GM21447 (cell line): ENCODE results near the gene MOGAT2.
"Not testable (repeated sequence)": the region's sequence is repeated elsewhere in the genome, so short reads cannot be mapped to it uniquely, and the experiment has no call there.

ENCODE experiments used
- ATAC-seq: cut with Tn5 transposase; IDR thresholded peaks from one replicate; pipeline ENCODE4 v1.9.1; 2021; ENCODE audit not compliant: unreplicated experiment

The MOGAT2 gene

DNA sequence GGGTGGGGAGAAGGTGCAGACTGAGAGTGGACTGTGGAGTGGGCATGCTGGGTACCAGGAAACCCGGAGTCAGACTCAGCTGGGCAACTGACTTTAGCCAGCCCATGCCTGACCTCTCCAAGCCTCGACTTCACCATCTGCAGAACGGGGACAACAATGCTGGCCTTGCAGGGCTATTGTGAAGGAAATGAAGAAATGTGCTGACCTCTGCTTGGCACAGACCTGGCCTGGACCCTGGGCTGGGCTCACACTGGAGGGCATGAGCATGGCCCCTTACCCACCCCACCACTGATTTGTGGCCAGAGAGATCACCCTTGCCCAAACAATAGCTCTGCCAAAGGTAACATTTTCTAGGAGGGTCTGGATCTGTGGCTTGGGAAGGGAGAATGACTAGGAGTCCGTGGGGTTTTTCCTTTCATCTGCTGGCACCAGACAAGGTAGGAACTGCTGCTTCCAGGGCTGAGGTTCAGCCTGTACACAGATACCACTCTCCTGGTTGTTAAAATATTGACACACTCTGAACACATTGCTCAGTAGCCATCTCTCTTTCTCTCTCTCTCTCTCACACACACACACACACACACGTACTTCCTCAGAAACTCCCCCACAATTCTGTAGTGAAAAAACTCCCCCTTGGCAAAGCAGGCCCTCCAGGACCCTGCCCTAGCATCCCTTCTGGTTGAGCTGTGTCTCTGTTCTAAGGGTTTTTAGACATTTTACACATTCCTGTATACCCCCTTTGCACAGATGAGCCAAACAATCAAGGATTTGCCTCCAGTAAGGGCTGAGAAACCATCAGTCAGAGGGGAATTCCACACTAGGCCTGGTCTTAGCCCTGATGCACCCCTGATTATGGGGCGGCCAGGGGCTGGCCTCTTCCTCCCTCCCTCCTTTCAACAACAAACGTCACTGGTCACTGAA, 1.0 kb downstream of the MOGAT2 start:
- no peak for ATAC-seq

DNA sequence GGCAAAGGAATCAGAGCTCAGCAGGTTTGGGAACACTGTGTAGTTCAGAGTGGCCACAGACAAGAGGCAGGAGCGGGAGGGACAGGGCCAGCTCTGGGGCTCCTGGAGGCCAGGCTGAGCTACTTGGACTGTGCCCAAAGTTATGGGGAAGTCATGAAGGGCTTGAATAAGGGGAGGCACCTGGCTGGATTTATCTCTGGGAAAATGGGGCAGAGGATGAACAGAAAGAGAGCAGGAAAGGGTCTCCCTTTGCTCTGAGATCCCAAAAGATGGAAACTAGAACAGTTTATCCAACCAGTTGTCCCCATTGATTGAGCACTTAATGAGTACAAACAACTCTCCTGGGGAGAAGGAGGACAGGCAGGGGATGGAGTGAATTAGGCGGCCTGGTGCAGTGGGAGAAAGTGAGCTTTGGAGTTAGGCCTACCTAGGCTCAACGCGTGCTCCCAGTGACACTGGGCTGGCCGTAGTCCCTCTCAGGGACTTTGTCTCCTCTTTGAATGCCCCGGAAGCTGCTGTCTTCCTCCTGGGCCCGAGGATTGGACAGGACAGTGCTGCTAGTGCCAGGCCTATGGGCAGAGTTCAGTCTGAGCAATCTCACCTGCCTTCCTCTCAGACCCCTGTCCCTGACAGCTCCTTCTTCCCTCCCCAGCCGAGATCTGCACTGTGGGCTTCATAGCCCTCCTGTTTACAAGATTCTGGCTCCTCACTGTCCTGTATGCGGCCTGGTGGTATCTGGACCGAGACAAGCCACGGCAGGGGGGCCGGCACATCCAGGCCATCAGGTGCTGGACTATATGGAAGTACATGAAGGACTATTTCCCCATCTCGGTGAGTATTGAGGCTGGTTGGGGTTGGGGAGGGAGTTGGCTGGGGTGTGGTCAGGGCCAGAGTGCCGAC, 2.0 kb downstream of the MOGAT2 start:
- no peak for ATAC-seq

DNA sequence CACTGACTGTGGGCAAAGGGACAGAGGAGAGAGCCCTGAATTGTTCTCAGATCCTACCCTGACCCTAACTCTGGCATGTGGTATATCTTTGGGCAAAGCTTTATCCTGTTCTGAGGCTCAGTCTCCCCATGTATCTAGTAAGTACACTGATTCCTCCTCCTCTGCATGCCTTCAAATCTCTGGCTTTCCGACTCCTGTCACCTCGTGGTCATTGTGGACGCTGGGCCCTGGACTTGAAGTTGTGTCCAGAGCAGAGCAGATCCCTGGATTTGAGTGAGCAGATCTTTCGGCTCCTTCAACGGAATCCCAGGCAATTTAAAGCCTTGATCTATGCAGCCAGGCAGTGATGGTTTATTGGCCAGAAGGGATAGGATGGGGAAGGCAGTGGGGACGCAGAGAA, 3.0 kb downstream of the MOGAT2 start:
- no peak for ATAC-seq

DNA sequence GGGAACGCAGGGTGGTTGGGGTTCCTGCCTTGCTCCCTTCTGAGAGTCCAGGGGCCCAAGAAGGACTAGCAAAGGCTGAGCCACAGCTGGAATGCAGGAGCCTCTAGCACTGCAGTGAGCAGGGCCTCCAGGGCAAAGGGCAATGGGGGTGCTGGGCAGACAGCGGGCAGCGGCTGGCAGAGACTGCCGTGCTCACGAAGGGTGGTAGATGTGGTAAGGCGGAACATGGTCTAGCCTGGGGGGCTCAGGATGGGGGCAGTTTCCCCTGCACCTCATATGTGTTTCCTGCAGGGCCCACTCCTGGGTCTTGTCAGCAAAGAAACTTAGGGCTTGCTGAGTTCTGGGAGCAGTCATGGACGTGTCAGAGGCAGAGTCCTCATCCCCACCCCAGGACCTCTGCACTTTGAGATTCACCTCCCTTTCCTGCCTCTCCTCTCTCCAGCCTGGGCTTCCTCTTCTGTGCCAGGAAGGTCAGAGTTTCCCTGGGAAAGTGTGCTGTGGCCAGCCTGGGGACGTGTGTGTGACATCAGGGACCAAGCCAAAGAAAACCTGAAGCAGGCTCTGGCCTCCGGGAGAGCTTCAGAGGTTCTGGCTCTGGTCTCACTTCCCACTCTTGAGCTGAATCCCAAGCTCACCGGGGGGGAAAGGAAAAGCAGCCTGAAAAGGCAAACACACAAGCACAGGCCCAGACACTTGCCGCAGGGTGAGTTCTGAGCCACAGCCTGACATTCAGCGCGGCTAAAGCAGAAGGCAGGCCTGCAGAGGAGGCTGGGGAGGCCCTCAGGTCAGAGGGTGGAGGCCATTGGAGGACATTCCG, 4.4 kb downstream of the MOGAT2 start:
- no peak for ATAC-seq

DNA sequence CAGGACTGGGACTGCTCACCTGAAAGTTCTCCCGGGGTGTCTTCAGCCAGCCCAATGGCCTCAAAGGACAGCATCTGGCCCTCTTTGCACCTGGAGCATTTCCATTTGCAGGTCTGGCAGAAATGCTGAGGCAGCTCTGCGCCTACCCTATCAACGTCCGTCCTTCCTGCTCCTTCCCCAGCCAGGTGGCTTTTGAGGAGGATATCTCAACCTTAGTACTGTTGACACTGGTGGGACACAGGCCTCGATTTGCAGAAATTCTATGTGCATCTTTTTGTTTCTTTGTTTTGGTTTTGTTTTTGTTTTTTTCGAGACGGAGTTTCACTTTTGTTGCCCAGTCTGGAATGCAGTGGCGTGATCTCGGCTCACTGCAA, 5.0 kb downstream of the MOGAT2 start:
- ATAC-seq: no peak

DNA sequence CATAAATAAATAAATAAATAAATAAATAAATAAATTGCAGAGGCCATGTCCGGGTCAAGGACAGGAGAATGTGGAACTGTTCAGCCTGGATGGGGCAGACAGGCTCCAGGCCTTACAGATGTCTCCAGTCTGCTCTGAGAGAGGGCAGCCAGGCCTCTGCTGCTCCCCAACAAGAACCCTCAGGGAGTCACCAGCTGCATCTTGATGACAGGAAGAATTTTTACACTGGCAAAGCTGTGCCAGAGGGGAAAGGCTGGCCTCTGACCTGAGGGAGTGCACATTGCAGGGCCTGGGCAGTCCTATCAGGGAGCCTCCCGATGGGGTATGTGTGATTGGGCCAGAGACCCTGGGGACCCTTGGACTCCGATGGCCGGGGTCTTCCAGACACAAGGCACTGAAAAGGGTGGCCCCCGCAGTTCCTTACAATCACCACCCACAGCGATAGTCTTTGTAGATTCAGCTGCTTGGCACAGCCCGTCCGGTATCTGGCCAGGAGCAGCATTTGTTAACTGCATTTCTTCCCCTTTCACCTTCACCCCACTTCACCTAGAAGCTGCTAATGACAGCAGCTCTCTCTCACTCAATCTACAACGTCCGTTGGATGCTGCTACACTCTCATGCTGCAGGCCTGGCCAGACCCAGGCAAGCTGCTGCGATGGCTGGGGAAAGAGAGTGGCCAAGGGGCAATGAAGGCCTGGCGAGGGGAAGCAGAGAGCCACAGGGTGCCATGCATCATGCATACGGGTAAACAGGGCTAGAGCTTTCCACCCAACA, 8.1 kb downstream of the MOGAT2 start:
- ATAC-seq: no peak

DNA sequence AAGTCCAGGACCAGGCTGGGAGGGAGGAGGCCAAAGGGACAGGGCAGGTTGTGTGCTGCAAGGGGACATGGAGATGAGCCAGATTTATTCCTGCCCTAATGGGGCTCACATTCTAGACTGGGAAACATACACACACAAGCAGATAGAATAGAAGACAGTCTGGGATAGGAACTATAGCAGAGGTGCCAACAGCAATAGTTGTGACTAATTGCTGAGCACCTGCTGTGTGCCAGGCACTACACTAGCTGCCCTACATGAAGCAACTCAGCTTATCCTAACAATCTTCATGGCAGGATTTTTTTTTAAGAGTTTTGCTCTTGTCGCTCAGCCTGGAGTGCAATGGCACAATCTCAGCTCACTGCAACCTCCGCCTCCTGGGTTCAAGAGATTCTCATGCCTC, 11.4 kb downstream of the MOGAT2 start:
- no peak for ATAC-seq

DNA sequence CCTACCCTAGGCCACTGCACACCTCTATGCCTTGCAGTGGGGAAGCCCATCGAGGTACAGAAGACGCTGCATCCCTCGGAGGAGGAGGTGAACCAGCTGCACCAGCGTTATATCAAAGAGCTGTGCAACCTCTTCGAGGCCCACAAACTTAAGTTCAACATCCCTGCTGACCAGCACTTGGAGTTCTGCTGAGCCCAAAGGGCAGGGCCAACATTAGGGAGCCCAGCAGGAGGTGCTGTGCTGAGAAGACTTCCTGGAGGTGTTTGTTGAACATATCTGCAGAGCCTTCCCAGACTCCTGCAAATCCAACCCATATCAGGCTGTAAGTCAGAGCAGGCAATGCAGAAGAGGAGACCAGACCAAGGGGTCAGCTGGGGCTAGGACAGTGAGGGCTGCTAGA, 13.5 kb downstream of the MOGAT2 start:
- ATAC-seq: no peak

DNA sequence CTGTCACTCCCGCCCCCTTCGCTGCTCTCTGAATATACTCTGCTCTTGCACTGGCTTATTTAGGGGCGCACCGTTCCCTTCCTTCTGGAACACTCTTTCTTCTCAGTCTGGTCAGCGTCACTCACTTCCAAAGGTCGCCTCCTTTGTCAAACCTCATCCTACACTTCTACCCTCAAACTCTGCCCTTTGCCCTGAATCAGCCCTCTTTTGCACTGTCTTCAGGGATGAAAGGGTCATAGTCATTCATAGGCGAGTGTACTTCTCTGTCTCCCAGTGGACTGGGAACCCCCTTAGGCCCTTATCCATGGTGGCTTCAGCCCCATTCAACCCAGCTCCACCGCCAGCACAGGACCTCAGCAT, 15.4 kb downstream of the MOGAT2 start:
- no peak for ATAC-seq

DNA sequence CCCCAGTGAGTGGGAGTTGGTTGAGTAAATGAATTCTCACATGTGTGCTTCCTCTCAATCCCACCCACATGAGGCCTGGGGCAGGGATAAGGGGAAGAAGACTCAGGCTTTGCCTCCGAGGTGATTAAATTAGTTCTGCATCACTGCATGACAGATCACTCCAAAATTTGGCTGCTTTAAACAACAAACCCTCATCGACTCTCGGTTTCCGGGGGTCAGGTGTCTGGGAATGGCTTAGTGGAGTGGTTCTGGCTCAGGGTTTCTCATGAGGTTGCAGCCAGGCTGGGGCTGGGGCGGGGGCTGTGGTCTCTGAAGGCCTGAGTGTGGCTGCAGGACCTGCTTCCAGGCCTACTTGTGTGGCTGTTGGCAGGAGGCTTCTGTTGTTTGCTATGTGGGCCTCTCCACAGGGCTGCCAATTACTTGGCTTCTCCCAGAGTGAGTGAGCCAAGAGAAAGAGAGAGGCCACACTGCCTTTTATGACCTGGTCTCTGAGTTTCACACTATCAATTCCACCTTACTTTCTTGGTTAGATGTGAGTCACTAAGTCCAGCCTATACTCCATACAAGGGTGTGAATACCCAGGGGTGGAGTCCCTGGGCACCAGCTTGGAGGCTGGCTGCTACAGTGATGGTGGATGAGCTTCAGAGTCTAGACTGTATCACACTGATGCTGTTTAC, 15.9 kb downstream of the MOGAT2 start:
- ATAC-seq: no peak

DNA sequence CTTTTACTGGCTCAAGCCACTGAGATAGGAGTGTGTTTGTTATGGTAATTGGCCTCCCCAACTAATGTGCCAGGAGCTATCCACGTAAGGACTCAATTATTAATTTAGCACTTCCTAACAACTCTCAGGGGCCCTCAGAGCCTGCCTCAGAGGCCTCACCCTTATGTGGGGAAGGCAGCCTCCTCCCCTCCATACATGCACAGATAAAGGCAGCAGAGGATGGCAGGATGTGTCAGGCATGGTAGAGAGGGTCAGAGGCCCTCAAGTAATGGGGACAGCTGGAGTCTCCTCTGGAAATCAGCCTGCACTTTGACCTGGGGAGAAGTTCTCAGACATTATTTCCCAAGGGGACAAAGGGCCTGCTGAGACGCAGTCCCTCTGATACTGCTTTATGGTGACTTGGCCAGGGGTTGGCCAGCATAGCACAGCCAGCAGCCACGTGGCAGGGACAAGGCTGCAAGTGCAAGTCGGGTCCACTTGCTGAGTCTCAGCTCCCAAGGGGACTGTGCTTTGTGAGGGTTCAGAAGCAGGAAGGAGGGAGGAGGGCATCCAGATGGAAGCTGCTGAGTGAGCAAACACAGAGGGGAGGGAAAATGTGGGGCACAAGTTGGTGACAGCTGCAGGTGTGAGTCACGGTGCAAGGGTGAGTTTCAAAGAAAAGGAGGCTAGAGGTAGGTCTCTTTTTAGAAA, 17.0 kb downstream of the MOGAT2 start:
- no peak for ATAC-seq

DNA sequence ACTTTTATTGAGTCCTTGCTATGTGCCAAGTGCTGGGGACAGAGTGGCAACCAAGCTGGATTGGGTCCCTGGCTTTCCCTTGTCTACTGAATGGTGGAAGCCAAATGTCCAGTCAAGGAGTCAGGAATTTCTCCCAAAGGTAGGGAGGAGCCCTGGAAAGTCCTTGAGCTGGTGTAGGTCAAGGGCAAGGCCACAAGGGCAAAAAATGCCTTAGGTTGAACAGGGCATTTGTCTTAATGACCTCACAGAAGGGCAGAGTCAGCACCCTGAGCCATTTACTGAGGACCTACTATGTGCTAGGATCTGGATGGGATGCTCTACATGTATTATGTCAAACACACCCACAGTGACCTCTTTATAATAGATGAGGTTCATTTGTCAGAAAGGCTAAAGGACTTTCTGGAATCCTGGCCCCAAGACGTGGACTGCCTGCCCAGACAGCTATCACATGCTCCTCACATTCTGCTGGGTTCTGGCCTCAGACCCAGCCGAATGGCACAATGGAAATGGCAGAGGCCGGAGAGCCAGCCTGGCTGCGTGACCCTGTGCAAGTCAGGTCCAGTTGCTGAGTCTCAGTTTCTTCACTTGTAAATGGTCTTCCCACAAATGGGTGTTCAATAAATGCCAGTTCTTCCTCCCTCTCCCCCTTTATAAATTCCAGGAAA, 17.7 kb downstream of the MOGAT2 start:
- ATAC-seq: no peak

DNA sequence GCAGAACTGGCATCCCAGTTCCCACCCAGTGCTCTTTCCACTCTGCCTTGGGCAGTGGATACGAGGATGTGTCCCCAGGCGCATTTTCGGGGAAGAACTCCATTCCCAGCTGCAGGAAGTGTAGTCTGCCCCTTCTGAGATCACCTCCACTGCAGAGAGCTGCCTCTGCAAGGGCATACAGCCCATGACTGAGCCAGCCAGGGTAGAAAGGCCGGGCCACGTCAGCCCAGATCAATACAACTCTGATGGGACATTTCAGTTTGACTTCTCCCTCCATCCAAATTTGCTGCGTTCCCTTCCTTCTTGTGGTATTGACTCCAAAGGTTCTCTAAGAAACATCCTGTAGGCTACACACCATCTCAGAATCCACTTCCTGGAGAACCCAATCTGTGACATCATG, 19.7 kb downstream of the MOGAT2 start:
- no peak for ATAC-seq

DNA sequence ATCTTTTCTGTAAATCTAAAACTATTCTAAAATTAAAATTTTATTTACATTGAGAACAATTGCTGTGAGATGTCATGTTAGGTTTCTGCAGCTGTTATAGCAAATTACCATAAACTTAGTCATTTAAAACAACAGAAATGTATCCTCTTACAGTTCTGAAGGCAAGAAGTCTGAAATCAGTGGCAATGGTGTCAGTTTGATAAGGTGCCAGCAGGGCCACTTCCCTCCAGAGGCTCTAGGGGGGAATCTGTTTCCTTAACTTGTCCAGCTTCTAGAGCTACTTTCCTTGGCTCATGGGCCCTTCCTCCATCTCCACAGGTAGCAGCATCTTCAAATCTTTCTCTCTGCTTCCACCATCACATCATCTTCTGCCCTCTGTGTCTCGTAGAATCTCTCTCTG, 23.0 kb downstream of the MOGAT2 start:
- no peak for ATAC-seq

DNA sequence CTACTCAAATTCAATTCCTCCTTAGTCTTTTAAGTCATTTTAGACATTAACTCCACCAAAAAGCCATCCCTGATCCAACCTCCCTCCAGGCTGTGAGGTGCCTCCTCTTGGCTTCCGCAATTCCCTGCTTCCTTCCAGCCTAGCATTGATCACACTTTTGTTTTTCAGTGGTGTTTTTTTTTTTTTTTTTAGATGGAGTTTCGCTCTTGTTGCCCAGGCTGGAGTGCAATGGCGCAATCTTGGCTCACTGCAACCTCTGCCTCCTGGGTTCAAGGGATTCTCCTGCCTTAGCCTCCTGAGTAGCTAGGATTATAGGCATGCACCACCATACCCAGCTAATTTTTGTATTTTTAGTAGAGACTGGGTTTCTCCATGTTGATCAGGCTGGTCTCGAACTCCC, 25.5 kb downstream of the MOGAT2 start:
- ATAC-seq: not testable (repeated sequence)

DNA sequence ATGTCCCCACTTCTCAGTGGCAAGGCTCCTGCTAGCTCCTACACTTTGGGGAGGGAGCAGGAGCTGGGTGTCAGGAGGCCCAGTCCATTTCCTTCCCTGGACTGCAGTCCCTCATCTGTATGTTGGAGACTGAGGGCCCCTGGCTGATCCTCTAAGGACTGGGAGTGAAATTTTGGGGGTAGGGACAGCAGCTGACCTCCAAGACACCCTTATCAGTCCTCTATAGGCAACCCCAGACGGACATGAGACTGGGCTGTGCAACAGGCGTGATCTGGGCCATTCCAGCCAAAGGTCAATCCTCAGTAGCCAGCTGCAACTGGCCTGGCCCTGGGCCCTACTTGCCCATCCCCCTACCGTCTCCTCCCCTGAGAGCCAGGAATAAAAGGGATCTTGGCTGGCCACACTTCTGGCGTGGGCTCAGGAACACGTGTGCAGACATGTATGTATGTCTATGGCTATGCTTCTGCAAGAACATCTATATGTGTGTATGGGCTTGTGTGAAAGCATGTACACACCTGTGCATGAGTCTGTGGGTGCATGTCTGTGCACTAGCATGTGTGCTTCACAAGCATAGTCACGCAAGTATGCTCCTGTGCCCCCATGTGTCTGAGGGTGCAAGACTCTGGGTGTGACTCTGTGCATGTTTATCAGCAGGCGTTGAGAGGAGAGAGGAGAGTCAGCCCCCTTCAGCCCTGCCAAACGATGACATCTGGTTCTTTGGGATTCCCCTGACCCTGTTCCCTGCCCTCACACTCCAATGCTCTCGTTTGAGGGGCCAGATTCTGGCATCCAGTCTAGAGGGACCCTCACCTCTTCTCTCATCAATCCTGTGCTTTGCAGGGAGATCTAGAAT, 26.3 kb downstream of the MOGAT2 start:
- no peak for ATAC-seq

DNA sequence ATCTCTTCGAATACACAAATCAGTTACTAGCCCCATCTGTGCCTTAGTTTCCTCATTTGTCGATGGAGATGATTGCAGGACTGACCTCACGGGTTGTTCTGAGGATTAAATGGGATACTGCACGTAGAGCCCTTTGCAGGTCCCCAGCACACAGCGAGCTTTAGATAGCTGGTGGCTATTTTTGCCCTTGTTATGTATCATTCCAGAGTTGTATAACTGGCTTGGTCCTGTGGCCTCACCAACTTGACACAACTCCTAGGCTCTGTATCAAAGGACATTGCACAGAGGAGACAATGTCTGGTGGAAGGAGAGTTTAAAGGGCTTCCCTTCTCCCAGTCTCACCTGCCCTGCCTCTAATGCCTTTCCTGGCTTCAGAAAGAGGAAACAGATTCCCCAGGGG, 28.2 kb downstream of the MOGAT2 start:
- no peak for ATAC-seq

DNA sequence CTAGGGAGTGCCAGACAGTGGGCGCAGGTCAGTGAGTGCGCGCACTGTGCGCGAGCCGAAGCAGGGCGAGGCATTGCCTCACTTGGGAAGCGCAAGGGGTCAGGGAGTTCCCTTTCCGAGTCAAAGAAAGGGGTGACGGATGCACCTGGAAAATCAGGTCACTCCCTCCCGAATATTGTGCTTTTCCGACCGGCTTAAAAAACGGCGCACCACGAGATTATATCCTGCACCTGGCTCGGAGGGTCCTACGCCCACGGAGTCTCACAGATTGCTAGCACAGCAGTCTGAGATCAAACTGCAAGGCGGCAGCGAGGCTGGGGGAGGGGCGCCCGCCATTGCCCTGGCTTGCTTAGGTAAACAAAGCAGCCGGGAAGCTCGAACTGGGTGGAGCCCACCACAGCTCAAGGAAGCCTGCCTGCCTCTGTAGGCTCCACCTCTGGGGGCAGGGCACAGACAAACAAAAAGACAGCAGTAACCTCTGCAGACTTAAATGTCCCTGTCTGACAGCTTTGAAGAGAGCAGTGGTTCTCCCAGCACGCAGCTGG, 31.2 kb downstream of the MOGAT2 start:
- not testable (repeated sequence) for ATAC-seq
